ENCODE data around the gene THAP5. TPM values are rescaled to one million over a fixed set of nuclear protein-coding genes. Genes with fewer than 3 reads are reported as not detected.

Gene THAP5
- total and polyA plus RNA-seq, 2 donors (not counting 3 experiments of a cell fraction or from before 2014, with no cell fraction given) = 2.5 to 14.1 TPM

DNA sequence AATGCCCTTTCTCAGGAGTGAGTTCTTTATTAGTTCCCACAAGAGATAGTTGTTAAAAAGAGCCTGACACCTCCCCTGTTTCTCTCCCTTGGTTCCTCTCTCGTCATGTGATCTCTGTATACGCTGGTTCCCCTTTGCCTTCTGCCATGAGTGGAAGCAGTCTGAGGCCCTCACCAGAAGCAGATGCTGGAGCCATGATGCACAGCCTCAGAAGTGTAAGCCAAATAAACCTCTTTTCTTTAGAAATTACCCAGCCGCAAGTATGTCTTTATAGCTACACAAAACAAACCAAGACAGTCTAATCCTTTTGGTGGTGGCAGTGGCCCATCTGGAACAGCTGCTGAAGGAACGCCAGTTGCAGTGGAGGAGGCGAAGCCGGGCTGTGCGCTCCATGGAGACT lies 9.4 kb upstream of the THAP5 start:
- TF ChIP-seq JUN (IDR thresholded peaks at IDR 0.05; ENCODE audit: borderline replicate concordance, insufficient read depth, insufficient read length, low read depth) (no peak), POLR2A (IDR thresholded peaks at IDR 0.05; ENCODE audit: low read depth, low read length) (no peak)
- TF ChIP-seq, protein P1, sequence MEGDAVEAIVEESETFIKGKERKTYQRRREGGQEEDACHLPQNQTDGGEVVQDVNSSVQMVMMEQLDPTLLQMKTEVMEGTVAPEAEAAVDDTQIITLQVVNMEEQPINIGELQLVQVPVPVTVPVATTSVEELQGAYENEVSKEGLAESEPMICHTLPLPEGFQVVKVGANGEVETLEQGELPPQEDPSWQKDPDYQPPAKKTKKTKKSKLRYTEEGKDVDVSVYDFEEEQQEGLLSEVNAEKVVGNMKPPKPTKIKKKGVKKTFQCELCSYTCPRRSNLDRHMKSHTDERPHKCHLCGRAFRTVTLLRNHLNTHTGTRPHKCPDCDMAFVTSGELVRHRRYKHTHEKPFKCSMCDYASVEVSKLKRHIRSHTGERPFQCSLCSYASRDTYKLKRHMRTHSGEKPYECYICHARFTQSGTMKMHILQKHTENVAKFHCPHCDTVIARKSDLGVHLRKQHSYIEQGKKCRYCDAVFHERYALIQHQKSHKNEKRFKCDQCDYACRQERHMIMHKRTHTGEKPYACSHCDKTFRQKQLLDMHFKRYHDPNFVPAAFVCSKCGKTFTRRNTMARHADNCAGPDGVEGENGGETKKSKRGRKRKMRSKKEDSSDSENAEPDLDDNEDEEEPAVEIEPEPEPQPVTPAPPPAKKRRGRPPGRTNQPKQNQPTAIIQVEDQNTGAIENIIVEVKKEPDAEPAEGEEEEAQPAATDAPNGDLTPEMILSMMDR (IDR thresholded peaks at IDR 0.05; ENCODE audit: extremely low read depth in 1 of 2, insufficient read depth in 1 of 2, low read depth in 1 of 2, low read length in 2 of 2) = no peak
- intact Hi-C loops (cut with micrococcal nuclease) (no loop called here), dilution Hi-C loops (cut with MboI; ENCODE audit: extremely low pct_ligation_motif_present, low sequenced_read_pairs) (no loop called here)
- Histone ChIP-seq H3K4me3 (replicated peaks in 1 of 3; ENCODE audit: insufficient read depth in 1 of 3, low read depth in 1 of 3, low read length in 3 of 3) (no peak overlapping the region), H4K20me1 (replicated peaks; ENCODE audit: control insufficient read depth, extremely low read depth, insufficient read depth, low read length) (no peaks in the 10 kb centered on the region), H3K4me1 (ENCODE audit: control insufficient read depth, extremely low read depth, insufficient read depth, low read length) (no peaks in the 10 kb centered on the region), H2AFZ (ENCODE audit: low read depth, low read length) (no peak overlapping the region), H3K27ac (ENCODE audit: insufficient read depth, low read depth, low read length) (no peak overlapping the region), H3K36me3 (ENCODE audit: control insufficient read depth in 2 of 2, extremely low read depth in 1 of 2, insufficient read depth in 2 of 2, low read length in 2 of 2) (peaks cover 3 to 5% of the 10 kb centered on the region in 2 experiments), H3K79me2 (ENCODE audit: control insufficient read depth, insufficient read depth, low read length) (no peaks in the 10 kb centered on the region), H3K9me1 (replicated peaks; ENCODE audit: control insufficient read depth, extremely low read depth, insufficient read depth, low read length) (no peaks in the 10 kb centered on the region), H3K9me3 (replicated peaks; ENCODE audit: control insufficient read depth, insufficient read depth, low read length) (no peaks in the 10 kb centered on the region), H3K4me2 (ENCODE audit: insufficient read depth, low read length) (no peak overlapping the region), H3K9ac (replicated peaks; ENCODE audit: extremely low read depth, insufficient read depth, low read length) (no peak overlapping the region), H3K27me3 (ENCODE audit: control insufficient read depth in 2 of 2, insufficient read depth in 2 of 2, low read length in 2 of 2) (peaks cover 0 to 1% of the 10 kb centered on the region in 2 experiments)
- FAIRE-seq (no peak), DNase-seq (ENCODE audit: low read depth, low spot score) (no peak)
- POLR2A ChIA-PET = no interaction called here
- CTCF ChIA-PET = no interaction called here
- BruUV-seq (replicated peaks) = no TSS peak

DNA sequence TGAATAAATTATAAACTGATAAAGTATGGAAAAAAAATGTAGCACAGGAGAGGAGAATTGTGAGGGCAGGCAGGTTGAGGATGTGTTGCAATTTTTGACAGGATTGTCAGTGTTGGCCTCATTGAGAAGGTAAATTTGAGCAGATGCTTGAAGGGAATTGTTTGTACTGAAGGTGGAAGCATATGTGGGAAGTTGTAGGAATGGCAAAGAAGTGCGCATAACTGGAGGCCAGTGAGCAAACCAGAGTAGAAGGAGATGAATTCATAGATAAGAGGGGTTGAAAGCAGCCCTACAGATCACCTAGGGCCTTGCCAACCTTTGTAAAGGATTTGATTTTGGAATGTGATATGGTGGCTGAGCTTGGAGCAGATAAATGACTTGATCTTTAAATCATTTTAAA lies 6.6 kb upstream of the THAP5 start:
- dilution Hi-C loops (cut with MboI; ENCODE audit: extremely low pct_ligation_motif_present, low sequenced_read_pairs) = no loop called here
- CTCF ChIA-PET = no interaction called here
- no peak for FAIRE-seq

More for the DNA sequence above, 6.6 kb upstream of the THAP5 start:
- no peaks in the 10 kb centered on the region for H3K9me1 ChIP-seq (replicated peaks; ENCODE audit: control insufficient read depth, extremely low read depth, insufficient read depth, low read length)
- H2AFZ ChIP-seq (ENCODE audit: low read depth, low read length) = no peak overlapping the region
- no peak overlapping the region for H3K9ac ChIP-seq (replicated peaks; ENCODE audit: extremely low read depth, insufficient read depth, low read length)
- no peak overlapping the region for H3K27ac ChIP-seq (ENCODE audit: insufficient read depth, low read depth, low read length)
- POLR2A ChIA-PET = no interaction called here
- H3K4me1 ChIP-seq (ENCODE audit: control insufficient read depth, extremely low read depth, insufficient read depth, low read length) = peaks cover 7% of the 10 kb centered on the region
- H4K20me1 ChIP-seq (replicated peaks; ENCODE audit: control insufficient read depth, extremely low read depth, insufficient read depth, low read length) = no peaks in the 10 kb centered on the region
- no peak overlapping the region for H3K4me3 ChIP-seq (replicated peaks in 1 of 3; ENCODE audit: insufficient read depth in 1 of 3, low read depth in 1 of 3, low read length in 3 of 3)
- BruUV-seq (replicated peaks) = no TSS peak
- TF ChIP-seq, protein P2, sequence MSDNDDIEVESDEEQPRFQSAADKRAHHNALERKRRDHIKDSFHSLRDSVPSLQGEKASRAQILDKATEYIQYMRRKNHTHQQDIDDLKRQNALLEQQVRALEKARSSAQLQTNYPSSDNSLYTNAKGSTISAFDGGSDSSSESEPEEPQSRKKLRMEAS (IDR thresholded peaks at IDR 0.05; ENCODE audit: insufficient read depth, insufficient read length) = no peak
- no peak for TF ChIP-seq POLR2A (IDR thresholded peaks at IDR 0.05; ENCODE audit: low read depth, low read length)
- TF ChIP-seq GATA2 (IDR thresholded peaks at IDR 0.05; ENCODE audit: insufficient read depth, insufficient read length, low read depth, low read length) = no peak
- no peak for TF ChIP-seq FOS (IDR thresholded peaks at IDR 0.05; ENCODE audit: borderline replicate concordance, insufficient read depth, low read length)
- TF ChIP-seq POLR2AphosphoS5 (IDR thresholded peaks at IDR 0.05; ENCODE audit: insufficient read depth, low read depth, low read length) = no peak
- TF ChIP-seq JUN (IDR thresholded peaks at IDR 0.05; ENCODE audit: borderline replicate concordance, insufficient read depth, insufficient read length, low read depth) = no peak
- TF ChIP-seq MYC (IDR thresholded peaks at IDR 0.05; ENCODE audit: low read depth, low read length) = no peak
- TF ChIP-seq EZH2 (IDR thresholded peaks at IDR 0.05; ENCODE audit: borderline replicate concordance, low read depth, low read length, severe bottlenecking) = no peak
- TF ChIP-seq, protein P1 (IDR thresholded peaks at IDR 0.05; ENCODE audit: extremely low read depth in 1 of 2, insufficient read depth in 1 of 2, low read depth in 1 of 2, low read length in 2 of 2) = no peak
- H3K9me3 ChIP-seq (replicated peaks; ENCODE audit: control insufficient read depth, insufficient read depth, low read length) = no peaks in the 10 kb centered on the region
- H3K79me2 ChIP-seq (ENCODE audit: control insufficient read depth, insufficient read depth, low read length) = peaks cover 6% of the 10 kb centered on the region
- no peaks in the 10 kb centered on the region for H3K27me3 ChIP-seq (ENCODE audit: control insufficient read depth in 2 of 2, insufficient read depth in 2 of 2, low read length in 2 of 2)
- H3K36me3 ChIP-seq (ENCODE audit: control insufficient read depth in 2 of 2, extremely low read depth in 1 of 2, insufficient read depth in 2 of 2, low read length in 2 of 2) = peaks cover 3 to 10% of the 10 kb centered on the region in 2 experiments
- no peak overlapping the region for H3K4me2 ChIP-seq (ENCODE audit: insufficient read depth, low read length)
- intact Hi-C loops (cut with micrococcal nuclease) = no loop called here
- DNase-seq (ENCODE audit: low read depth, low spot score) = no peak

Data from endothelial cell of umbilical vein (primary cell).